BJ (cell line): ENCODE measurements around the gene JCHAIN. TPM values are rescaled to one million over a fixed set of nuclear protein-coding genes. Genes with fewer than 3 reads are reported as not detected.
"Not testable (repeated sequence)": the region's sequence is repeated elsewhere in the genome, so short reads cannot be mapped to it uniquely, and the experiment has no call there.

Experiments
- CTCF ChIA-PET: fragments of 350-600 bp; formaldehyde crosslinking; extraction: SDS; loops from one replicate; lab custom pipeline; 2021; ENCODE audit warnings: antibody characterized with exemption, inconsistent platforms; lab: Yijun Ruan, JAX
- POLR2A ChIA-PET: fragments of 300-600 bp; sonication (Branson Sonifier 250); formaldehyde crosslinking; extraction: SDS; loops from one replicate; lab custom pipeline; 2021; ENCODE audit warnings: antibody characterized with exemption; lab: Charles Lee
- DNase-seq: peaks from one replicate; pipeline ENCODE4 v3.0.0-alpha.2; 2011; ENCODE audit warnings: low read depth
- H3K27me3 ChIP-seq: 2 replicates; pipeline ENCODE4 v1.6.0; 2011; ENCODE audit warnings: low read length; ENCODE audit not compliant: control insufficient read depth, insufficient read depth
- H3K36me3 ChIP-seq: 2 replicates; pipeline ENCODE4 v1.5.1; 2011; ENCODE audit warnings: low read length; ENCODE audit not compliant: control insufficient read depth, insufficient read depth
- H3K4me3 ChIP-seq: 2 replicates; pipeline ENCODE4 v1.5.1; 2011; ENCODE audit warnings: low read depth, mild to moderate bottlenecking, control low read depth, low read length
- CTCF ChIP-seq: IDR thresholded peaks from 2 replicates; pipeline ENCODE4 v1.5.1; 2011; ENCODE audit warnings: low read depth, mild to moderate bottlenecking, control low read depth, inconsistent platforms, low read length, moderate library complexity; ENCODE audit not compliant: insufficient read depth
- polyA plus RNA-seq: library from polyadenylated mRNA; depleted of rRNA; stranded (reverse); fragments of >200 nt; gene quantifications from 2 replicates; pipeline ENCODE4 v1.2.3, GENCODE V29; 2011

JCHAIN gene
- polyA plus RNA-seq, 1 experiment, result 8.5 TPM

GRCh38 chr4:70658418-70658817, 7.9 kb downstream of the JCHAIN start:
- H3K4me3 ChIP-seq, result no peak overlapping the region
- H3K36me3 ChIP-seq, result no peaks in the 10 kb centered on the region
- no peaks in the 10 kb centered on the region for H3K27me3 ChIP-seq
- no peak for DNase-seq
- ChIA-PET POLR2A (no interaction called here), CTCF (interaction anchor here (0.6 to 1.2 kb wide), 3 partner anchors 9 to 46 kb away, joined by 3 to 5 read pairs (median 3); no protein-coding TSS in a partner anchor)
- TF ChIP-seq CTCF, result no peak

GRCh38 chr4:70657326-70657725, 9.0 kb downstream of the JCHAIN start:
- POLR2A ChIA-PET, result no interaction called here
- CTCF ChIA-PET, result interaction anchor here (1.6 kb wide), 1 partner anchor 30 kb away, joined by 7 read pairs; no protein-coding TSS in a partner anchor
- H3K36me3 ChIP-seq, result no peaks in the 10 kb centered on the region
- no peaks in the 10 kb centered on the region for H3K27me3 ChIP-seq
- H3K4me3 ChIP-seq, result no peak overlapping the region
- DNase-seq, result no peak
- no peak for TF ChIP-seq CTCF

- no peaks in the 10 kb centered on the region for H3K36me3 ChIP-seq
- DNase-seq, result no peak
- TF ChIP-seq CTCF, result no peak
- no peak overlapping the region for H3K4me3 ChIP-seq
- ChIA-PET CTCF (interaction anchor here (1.0 to 1.2 kb wide), 3 partner anchors 33 to 356 kb away, joined by 3 to 4 read pairs (median 4); no protein-coding TSS in a partner anchor), POLR2A (no interaction called here)
- no peaks in the 10 kb centered on the region for H3K27me3 ChIP-seq
Measured at GRCh38 chr4:70654605-70655011, 11.7 kb downstream of the JCHAIN start.

GRCh38 chr4:70651864-70652506, 14.3 kb downstream of the JCHAIN start:
- ChIA-PET CTCF (interaction anchor here (0.6 to 2.1 kb wide), 29 partner anchors 8 to 1060 kb away, joined by 3 to 11 read pairs (median 4); partner anchors contain the start of gene JCHAIN), POLR2A (no interaction called here)
- Histone ChIP-seq H3K4me3 (no peak overlapping the region), H3K27me3 (no peaks in the 10 kb centered on the region), H3K36me3 (no peaks in the 10 kb centered on the region)
- no peak for DNase-seq
- TF ChIP-seq CTCF, result peak; percentile 53

- H3K4me3 ChIP-seq, H3K36me3 ChIP-seq, POLR2A ChIA-PET, DNase-seq, H3K27me3 ChIP-seq: not testable (repeated sequence)
- CTCF ChIA-PET, result interaction anchor here (0.7 to 2.1 kb wide), 6 partner anchors 9 to 359 kb away, joined by 3 to 11 read pairs (median 6); partner anchors contain the start of gene JCHAIN
Measured at GRCh38 chr4:70650741-70651140, 15.6 kb downstream of the JCHAIN start.
